ENCODE results near the gene C11orf21.

The C11orf21 gene

DNA sequence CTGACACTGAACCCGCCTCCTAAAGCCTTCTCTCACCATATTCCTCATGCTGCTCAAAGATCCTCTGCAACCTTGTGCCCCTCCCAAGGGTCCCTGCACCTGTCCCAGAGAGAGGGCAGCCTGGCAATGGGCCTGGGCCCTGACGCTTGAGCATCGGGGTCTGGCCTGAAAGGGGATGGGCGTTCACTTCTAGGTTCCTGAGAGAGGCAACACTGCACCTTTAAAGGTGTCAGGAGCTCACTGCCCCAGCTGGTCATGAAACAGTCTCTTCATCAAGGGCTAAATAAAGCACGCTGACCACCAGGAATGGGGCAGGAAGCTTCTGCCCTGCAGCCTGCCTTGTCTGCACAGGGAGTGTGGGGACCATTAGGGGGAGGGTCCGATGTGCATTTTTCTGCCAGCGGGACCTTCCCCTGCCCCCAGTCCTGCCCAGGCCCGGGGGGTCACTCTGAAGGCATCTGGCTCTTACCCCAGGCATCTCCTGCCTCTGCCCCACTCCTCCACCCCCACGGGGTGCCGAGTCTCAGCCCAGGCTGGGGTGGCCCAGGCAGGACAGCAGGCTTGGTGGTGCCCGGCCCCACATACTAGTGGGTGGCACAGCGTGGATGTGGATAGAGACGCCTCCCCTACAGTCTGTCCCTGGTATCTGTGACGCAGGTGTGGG is 3.5 kb downstream of the C11orf21 start:
- POLR2A ChIA-PET (ENCODE audit: low non-redundant PET): no interaction called here
- DNase-seq (ENCODE audit: low spot score): no peak
- TF ChIP-seq, protein P1, sequence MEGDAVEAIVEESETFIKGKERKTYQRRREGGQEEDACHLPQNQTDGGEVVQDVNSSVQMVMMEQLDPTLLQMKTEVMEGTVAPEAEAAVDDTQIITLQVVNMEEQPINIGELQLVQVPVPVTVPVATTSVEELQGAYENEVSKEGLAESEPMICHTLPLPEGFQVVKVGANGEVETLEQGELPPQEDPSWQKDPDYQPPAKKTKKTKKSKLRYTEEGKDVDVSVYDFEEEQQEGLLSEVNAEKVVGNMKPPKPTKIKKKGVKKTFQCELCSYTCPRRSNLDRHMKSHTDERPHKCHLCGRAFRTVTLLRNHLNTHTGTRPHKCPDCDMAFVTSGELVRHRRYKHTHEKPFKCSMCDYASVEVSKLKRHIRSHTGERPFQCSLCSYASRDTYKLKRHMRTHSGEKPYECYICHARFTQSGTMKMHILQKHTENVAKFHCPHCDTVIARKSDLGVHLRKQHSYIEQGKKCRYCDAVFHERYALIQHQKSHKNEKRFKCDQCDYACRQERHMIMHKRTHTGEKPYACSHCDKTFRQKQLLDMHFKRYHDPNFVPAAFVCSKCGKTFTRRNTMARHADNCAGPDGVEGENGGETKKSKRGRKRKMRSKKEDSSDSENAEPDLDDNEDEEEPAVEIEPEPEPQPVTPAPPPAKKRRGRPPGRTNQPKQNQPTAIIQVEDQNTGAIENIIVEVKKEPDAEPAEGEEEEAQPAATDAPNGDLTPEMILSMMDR (conservative IDR thresholded peaks at IDR 0.05; ENCODE audit: low read depth): no peak
- CTCF ChIA-PET: interaction anchor here (0.6 to 4.6 kb wide), 16 partner anchors 10 to 517 kb away, joined by 3 to 50 read pairs (median 6); no protein-coding TSS in a partner anchor
- H3K27ac ChIP-seq: no peak overlapping the region

DNA sequence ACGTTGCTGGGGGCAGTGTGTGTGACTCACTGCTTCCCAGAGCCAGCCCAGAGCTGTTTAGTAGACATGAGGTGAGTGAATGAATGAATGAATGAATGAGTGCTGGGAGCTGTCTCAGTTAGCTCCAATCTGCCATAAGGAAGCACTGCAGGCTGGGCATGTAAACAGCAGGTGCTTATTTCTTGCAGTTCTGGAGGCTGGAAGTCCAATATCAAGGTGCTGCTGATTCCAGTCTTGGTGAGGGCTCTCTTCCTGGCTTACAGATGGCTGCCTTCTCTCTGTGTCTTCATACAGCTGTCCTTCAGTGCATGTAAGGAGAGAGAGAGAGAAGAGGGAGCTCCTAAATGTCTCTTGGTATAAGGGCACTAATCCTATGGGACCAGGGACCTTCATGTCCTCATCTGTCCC is 4.1 kb downstream of the C11orf21 start:
- no peak overlapping the region for H3K27ac ChIP-seq
- TF ChIP-seq, protein P1 (conservative IDR thresholded peaks at IDR 0.05; ENCODE audit: low read depth): no peak
- ChIA-PET CTCF (interaction anchor here (1.0 to 4.6 kb wide), 4 partner anchors 99 to 122 kb away, joined by 4 to 50 read pairs (median 13); no protein-coding TSS in a partner anchor), POLR2A (ENCODE audit: low non-redundant PET) (no interaction called here)
- no peak for DNase-seq (ENCODE audit: low spot score)

DNA sequence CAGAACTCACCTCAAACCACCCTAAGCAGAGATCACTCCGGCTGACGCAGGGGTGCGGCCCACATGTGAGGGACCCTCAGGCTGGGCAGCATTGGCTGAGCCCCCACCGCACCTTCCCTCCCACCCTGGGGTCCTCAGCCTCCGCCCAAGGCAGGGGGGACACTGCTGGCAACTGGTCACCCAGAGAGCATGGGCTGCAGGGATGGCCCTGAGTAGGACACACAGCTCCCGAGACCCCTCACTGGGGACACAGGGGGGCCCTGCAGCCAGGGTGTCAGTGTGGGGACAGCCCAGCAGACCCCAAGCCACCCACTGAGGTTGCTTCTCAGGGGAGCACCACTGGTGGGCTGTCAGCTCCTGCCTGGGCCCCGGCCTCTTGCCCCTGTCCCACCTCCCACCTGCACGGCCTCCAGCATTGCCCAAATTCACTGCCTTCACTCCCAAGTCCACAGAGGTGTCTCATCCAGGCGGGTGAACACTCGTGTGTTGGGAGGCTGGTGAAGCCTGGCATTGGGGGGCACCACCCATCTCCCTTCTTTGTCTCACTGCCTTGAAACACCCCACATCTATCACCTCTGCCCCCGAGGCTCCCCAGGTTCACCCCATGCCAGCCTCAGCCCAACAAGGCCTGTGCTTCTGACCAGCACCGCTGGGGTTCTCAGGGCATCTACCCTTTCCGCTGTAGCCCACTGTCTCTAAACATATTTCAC is 4.7 kb downstream of the C11orf21 start:
- no peak for DNase-seq (ENCODE audit: low spot score)
- POLR2A ChIA-PET (ENCODE audit: low non-redundant PET): no interaction called here
- CTCF ChIA-PET: interaction anchor here (1.0 to 4.6 kb wide), 4 partner anchors 8 to 111 kb away, joined by 3 to 50 read pairs (median 6); no protein-coding TSS in a partner anchor
- TF ChIP-seq, protein P1 (conservative IDR thresholded peaks at IDR 0.05; ENCODE audit: low read depth): no peak
- H3K27ac ChIP-seq: no peak overlapping the region

DNA sequence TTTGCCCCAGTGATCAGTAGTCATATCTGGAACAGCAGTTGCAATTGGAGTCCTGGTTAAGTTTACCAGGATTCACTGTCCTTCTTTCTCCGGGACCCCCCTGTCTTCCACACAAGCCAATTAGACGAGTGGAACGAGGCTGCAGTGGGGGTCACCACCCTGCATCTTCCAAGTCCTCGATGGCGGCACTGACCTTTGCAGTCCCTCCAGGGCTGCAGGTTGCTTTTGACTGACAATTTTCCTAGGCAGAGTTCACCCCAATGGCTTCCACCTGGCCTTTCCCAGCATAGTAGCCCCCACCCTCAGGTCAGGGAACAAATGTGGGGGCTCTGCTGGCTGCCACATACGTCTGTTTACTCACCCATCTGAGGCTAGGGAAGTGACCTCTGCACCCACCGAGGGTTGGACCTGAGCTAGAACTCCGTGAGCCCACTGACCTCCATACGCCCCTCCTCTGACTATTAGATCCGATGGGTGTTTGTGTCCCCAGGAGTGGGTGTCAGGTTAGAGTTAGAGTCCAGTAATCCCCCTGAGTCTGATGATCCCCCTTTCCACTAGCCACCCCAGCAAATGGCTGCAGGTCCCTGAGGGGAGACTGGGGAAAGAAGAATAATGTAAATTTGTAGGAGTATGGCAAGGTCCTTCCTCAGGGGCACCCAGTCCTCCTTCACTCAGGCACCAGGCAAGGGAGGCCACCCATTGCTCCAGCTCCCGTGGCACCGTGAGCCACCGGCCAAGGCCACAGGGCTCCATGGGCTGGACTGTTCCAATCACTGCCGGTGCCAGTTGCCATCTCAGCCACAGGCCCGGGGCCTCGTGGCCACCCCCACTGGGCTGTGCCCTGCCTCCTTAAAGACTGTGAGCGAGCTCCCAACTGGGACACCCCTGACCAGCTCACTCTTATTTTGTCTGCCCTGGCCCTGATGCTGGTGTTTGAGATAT is 5.5 kb downstream of the C11orf21 start:
- TF ChIP-seq, protein P1 (conservative IDR thresholded peaks at IDR 0.05; ENCODE audit: low read depth): no peak
- CTCF ChIA-PET: interaction anchor here (1.1 to 4.6 kb wide), 2 partner anchors 9 to 98 kb away, joined by 3 to 50 read pairs; no protein-coding TSS in a partner anchor
- POLR2A ChIA-PET (ENCODE audit: low non-redundant PET): no interaction called here
- no peak for DNase-seq (ENCODE audit: low spot score)
- H3K27ac ChIP-seq: no peak overlapping the region

DNA sequence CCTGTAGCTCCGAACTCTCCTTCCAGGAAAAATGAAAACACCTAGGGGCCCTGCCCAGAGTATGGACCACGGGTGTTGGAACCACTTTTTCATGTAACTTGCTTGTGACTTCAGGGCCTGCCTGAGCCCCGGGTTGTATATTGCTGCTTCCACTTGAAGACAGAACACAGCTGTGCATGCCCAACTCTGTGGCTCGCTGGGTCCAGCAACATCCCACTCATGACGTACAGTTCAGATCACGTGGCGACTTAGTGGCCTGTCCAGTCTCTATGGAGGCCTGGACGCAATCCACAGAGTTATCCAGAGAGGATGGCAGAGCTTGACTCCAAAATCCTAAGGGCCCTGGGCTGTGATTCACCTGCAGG is 6.8 kb downstream of the C11orf21 start:
- no peak for DNase-seq (ENCODE audit: low spot score)
- TF ChIP-seq, protein P1 (conservative IDR thresholded peaks at IDR 0.05; ENCODE audit: low read depth): no peak
- ChIA-PET POLR2A (ENCODE audit: low non-redundant PET) (interaction anchor here (0.7 kb wide), 1 partner anchor 16 kb away, joined by 3 read pairs; no protein-coding TSS in a partner anchor), CTCF (interaction anchor here (1.2 kb wide), 1 partner anchor 101 kb away, joined by 4 read pairs; no protein-coding TSS in a partner anchor)
- no peak overlapping the region for H3K27ac ChIP-seq

Measured in RWPE1 (cell line).